CD14-positive monocyte (primary cell): ENCODE measurements around the gene TRAPPC3. TPM values are rescaled to one million over a fixed set of nuclear protein-coding genes. Genes with fewer than 3 reads are reported as not detected.
A peak's percentile ranks its signal among the peaks of the same experiment; 100 is the strongest.

ENCODE experiments used
- DNase-seq, 3 donors: peaks; one replicate each; pipeline ENCODE4 v3.0.0-alpha.2; 2011 to 2022
- H2AFZ ChIP-seq: 2 replicates; pipeline ENCODE4 v1.6.0; 2012; ENCODE audit warnings: mild to moderate bottlenecking, low read depth, low read length, inconsistent platforms; ENCODE audit not compliant: insufficient read depth, poor library complexity, severe bottlenecking
- H3K27ac ChIP-seq, 2 donors: 1 replicate in 1 of 2; 2 replicates in 1 of 2; pipeline ENCODE4 v1.5.1; 2012 to 2013; ENCODE audit warnings: low read length in 2 of 2, control low read depth in 1 of 2, inconsistent platforms in 1 of 2, low read depth in 1 of 2, mild to moderate bottlenecking in 1 of 2
- H3K27me3 ChIP-seq, 2 donors: one replicate each; pipeline versions ENCODE4 v1.6.0 to v1.6.1; 2011 to 2013; ENCODE audit warnings: low read length in 2 of 2; ENCODE audit not compliant: control insufficient read depth in 2 of 2, insufficient read depth in 2 of 2
- H3K36me3 ChIP-seq, 2 donors: replicated peaks in 1 of 2; 1 replicate in 1 of 2; 2 replicates in 1 of 2; pipeline versions ENCODE4 v1.5.1 to v1.6.1; 2012 to 2013; ENCODE audit warnings: low read length in 2 of 2, control low read depth in 1 of 2, inconsistent platforms in 1 of 2, mild to moderate bottlenecking in 1 of 2; ENCODE audit not compliant: insufficient read depth in 2 of 2, control insufficient read depth in 1 of 2
- H3K4me1 ChIP-seq, 2 donors: 1 replicate in 1 of 2; 2 replicates in 1 of 2; pipeline versions ENCODE4 v1.5.1 to v1.6.1; 2012 to 2013; ENCODE audit warnings: low read length in 2 of 2, control low read depth in 1 of 2, inconsistent platforms in 1 of 2, mild to moderate bottlenecking in 1 of 2, moderate library complexity in 1 of 2; ENCODE audit not compliant: insufficient read depth in 2 of 2, control insufficient read depth in 1 of 2
- H3K4me2 ChIP-seq: replicated peaks from 2 replicates; pipeline ENCODE3; 2012; ENCODE audit warnings: low read length, moderate library complexity, mild to moderate bottlenecking; ENCODE audit not compliant: poor library complexity, severe bottlenecking; ENCODE audit errors: extremely low read depth
- H3K4me3 ChIP-seq, 3 experiments: fragments of 200-600 bp in 1 of 3; sonication (generic) in 1 of 3; replicated peaks in 1 of 3; 1 replicate in 2 of 3; 2 replicates in 1 of 3; pipeline ENCODE4 v1.5.1; 2011 to 2013; ENCODE audit warnings: low read length in 3 of 3, mild to moderate bottlenecking in 3 of 3, control low read depth in 2 of 3, low read depth in 2 of 3, inconsistent platforms in 1 of 3, moderate library complexity in 1 of 3
- H3K79me2 ChIP-seq: 2 replicates; pipeline ENCODE4 v1.6.0; 2012; ENCODE audit warnings: mild to moderate bottlenecking, control low read depth, inconsistent platforms, low read length, moderate library complexity; ENCODE audit not compliant: insufficient read depth
- H3K9ac ChIP-seq: 2 replicates; pipeline ENCODE4 v1.6.0; 2017; ENCODE audit warnings: low read length, mild to moderate bottlenecking; ENCODE audit not compliant: insufficient read depth, poor library complexity, severe bottlenecking
- H3K9me3 ChIP-seq, 2 donors: replicated peaks in 1 of 2; 1 replicate in 1 of 2; 2 replicates in 1 of 2; pipeline versions ENCODE4 v1.5.1 to v1.6.1; 2012 to 2013; ENCODE audit warnings: low read length in 2 of 2, control low read depth in 1 of 2; ENCODE audit not compliant: control insufficient read depth in 1 of 2, insufficient read depth in 1 of 2
- H4K20me1 ChIP-seq: 2 replicates; pipeline ENCODE4 v1.6.0; 2012; ENCODE audit warnings: mild to moderate bottlenecking, low read length, control low read depth, moderate library complexity; ENCODE audit not compliant: insufficient read depth
- H3K27ac Mint-ChIP-seq, 7 donors: one replicate each; pipeline ENCODE4 v1.8.0; 2020; ENCODE audit warnings: mild to moderate bottlenecking in 7 of 7, mixed read lengths in 7 of 7, moderate library complexity in 6 of 7, inconsistent platforms in 2 of 7
- H3K27me3 Mint-ChIP-seq, 3 donors: one replicate each; pipeline ENCODE4 v1.8.0; 2021 to 2022; ENCODE audit warnings: low read depth in 3 of 3, mild to moderate bottlenecking in 3 of 3, mixed read lengths in 3 of 3, moderate library complexity in 3 of 3, inconsistent platforms in 1 of 3
- H3K36me3 Mint-ChIP-seq, 2 donors: one replicate each; pipeline ENCODE4 v1.8.0; 2020; ENCODE audit warnings: mixed read lengths in 2 of 2, inconsistent platforms in 1 of 2, mild to moderate bottlenecking in 1 of 2
- H3K4me1 Mint-ChIP-seq: one replicate; pipeline ENCODE4 v1.8.0; 2020; ENCODE audit warnings: mild to moderate bottlenecking, mixed read lengths
- H3K4me3 Mint-ChIP-seq, 2 donors: one replicate each; pipeline ENCODE4 v1.8.0; 2020; ENCODE audit warnings: mild to moderate bottlenecking in 2 of 2, mixed read lengths in 2 of 2, moderate library complexity in 1 of 2
- H3K9me3 Mint-ChIP-seq, 7 donors: one replicate each; pipeline ENCODE4 v1.8.0; 2020 to 2022; ENCODE audit warnings: mixed read lengths in 7 of 7, mild to moderate bottlenecking in 6 of 7, moderate library complexity in 6 of 7, inconsistent platforms in 2 of 7
- CTCF ChIP-seq: fragments of 200-600 bp; IDR thresholded peaks from one replicate; pipeline ENCODE4 v1.8.0; 2022; ENCODE audit warnings: antibody characterized with exemption, mild to moderate bottlenecking
- WGBS: methylation state at CpG from one replicate; pipeline ENCODE4 v1.1.5; 2013; ENCODE audit warnings: missing lambda C conversion rate; ENCODE audit not compliant: insufficient coverage; 5-methylcytosine and 5-hydroxymethylcytosine counted together
- intact Hi-C, 2 donors: fragments of 100-400 bp; cut with micrococcal nuclease; formaldehyde crosslinking; loops; one replicate each; pipeline versions ENCODE4 v1.15.0 to v1.15.1; 2023
- polyA plus RNA-seq, 3 donors: library from polyadenylated mRNA; depleted of rRNA in 1 of 3; unstranded in 2 of 3; stranded (reverse) in 1 of 3; fragments of 300-500 nt in 2 of 3; fragments of >200 nt in 1 of 3; fragmentation: Illumina TruSeq in 2 of 3; gene quantifications; 1 replicate in 2 of 3; 2 replicates in 1 of 3; pipeline ENCODE4 v1.2.3, GENCODE V29; 2012 to 2021

TRAPPC3 gene
- polyA plus RNA-seq, 3 donors: 61.1 to 136 (median 125) TPM

- H3K79me2 ChIP-seq: peaks cover 45% of the 10 kb centered on the region
- no peak overlapping the region for H3K9ac ChIP-seq
- Mint-ChIP-seq H3K27ac (peak overlapping the region in 4 of 7 donors; percentile 18 to 85 (median 58)), H3K36me3 (peaks cover 43 to 60% of the 10 kb centered on the region in 2 donors), H3K27me3 (peaks cover 0 to 4% (median 0%) of the 10 kb centered on the region in 3 donors), H3K9me3 (peaks cover 0 to 2% (median 0%) of the 10 kb centered on the region in 7 donors), H3K4me3 (no peak overlapping the region), H3K4me1 (peaks cover 48% of the 10 kb centered on the region)
- no peak overlapping the region for H2AFZ ChIP-seq
- H3K27ac ChIP-seq: peak overlapping the region in 1 of 2 donors; percentile 90
- intact Hi-C loops: no loop called here
- no peaks in the 10 kb centered on the region for H3K9me3 ChIP-seq
- TF ChIP-seq CTCF: no peak
- H3K4me2 ChIP-seq: no peak overlapping the region
- no peaks in the 10 kb centered on the region for H3K27me3 ChIP-seq
- 96% methylated on average over 7 of the region's 7 CpGs for WGBS
- H4K20me1 ChIP-seq: peaks cover 21% of the 10 kb centered on the region
- H3K4me1 ChIP-seq: peaks cover 52 to 55% of the 10 kb centered on the region in 2 donors
- no peak overlapping the region for H3K4me3 ChIP-seq
- H3K36me3 ChIP-seq: peaks cover 44 to 61% of the 10 kb centered on the region in 2 donors
- DNase-seq: no peak
These were observed 56.1 kb downstream of the TRAPPC3 start for GRCh38 chr1:36093226-36093625.

GRCh38 chr1:36092798-36093185 lies 56.5 kb downstream of the TRAPPC3 start:
- 96% methylated on average over 7 of the region's 9 CpGs for WGBS
- Histone ChIP-seq H3K27me3 (no peaks in the 10 kb centered on the region), H3K79me2 (peaks cover 45% of the 10 kb centered on the region), H4K20me1 (peaks cover 21% of the 10 kb centered on the region), H3K27ac (no peak overlapping the region), H3K36me3 (peaks cover 44 to 61% of the 10 kb centered on the region in 2 donors), H3K4me3 (no peak overlapping the region), H3K4me1 (peaks cover 54 to 58% of the 10 kb centered on the region in 2 donors), H3K9ac (no peak overlapping the region), H2AFZ (no peak overlapping the region), H3K4me2 (no peak overlapping the region), H3K9me3 (no peaks in the 10 kb centered on the region)
- DNase-seq: no peak
- H3K4me3 Mint-ChIP-seq: no peak overlapping the region
- H3K27ac Mint-ChIP-seq: no peak overlapping the region
- intact Hi-C loops: no loop called here
- peaks cover 49% of the 10 kb centered on the region for H3K4me1 Mint-ChIP-seq
- H3K36me3 Mint-ChIP-seq: peaks cover 43 to 60% of the 10 kb centered on the region in 2 donors
- peaks cover 0 to 4% (median 0%) of the 10 kb centered on the region in 3 donors for H3K27me3 Mint-ChIP-seq
- no peak for TF ChIP-seq CTCF
- H3K9me3 Mint-ChIP-seq: peaks cover 0 to 2% (median 0%) of the 10 kb centered on the region in 7 donors
